Ovary (tissue), 9 donors: ENCODE results near the gene KLHL12. TPM values are rescaled to one million over a fixed set of nuclear protein-coding genes. Genes with fewer than 3 reads are reported as not detected.
"Not testable (repeated sequence)": the region's sequence is repeated elsewhere in the genome, so short reads cannot be mapped to it uniquely, and the experiment has no call there.

Experiments
- DNase-seq, 5 donors: peaks; one replicate each; pipeline ENCODE4 v3.0.0-alpha.2; 2019 to 2020
- H3K27ac ChIP-seq, 2 donors: fragments of 200-600 bp; one replicate each; pipeline versions ENCODE4 v1.5.1 to v1.8.0; 2019 to 2022
- H3K27me3 ChIP-seq: fragments of 200-600 bp; one replicate; pipeline ENCODE4 v1.8.0; 2022
- H3K36me3 ChIP-seq: fragments of 200-600 bp; sonication (generic); one replicate; pipeline ENCODE4 v1.5.1; 2019
- H3K4me1 ChIP-seq: one replicate; pipeline ENCODE4 v1.8.1; 2013; ENCODE audit warnings: mild to moderate bottlenecking, moderate library complexity; ENCODE audit not compliant: insufficient read depth
- H3K4me3 ChIP-seq: fragments of 200-600 bp; sonication (generic); one replicate; pipeline ENCODE4 v1.5.1; 2017
- H3K9me3 ChIP-seq, 2 donors: fragments of 200-600 bp in 1 of 2; sonication (generic) in 1 of 2; one replicate each; pipeline versions ENCODE4 v1.5.1 to v1.8.1; 2013 to 2019; ENCODE audit warnings: mild to moderate bottlenecking in 1 of 2, moderate library complexity in 1 of 2
- CTCF ChIP-seq, 3 donors: fragments of 450-650 bp in 2 of 3; fragments of 200-600 bp in 1 of 3; IDR thresholded peaks; one replicate each; pipeline versions ENCODE4 v1.5.1 to v1.8.0; 2016 to 2022; ENCODE audit warnings: antibody characterized with exemption in 3 of 3, mild to moderate bottlenecking in 1 of 3
- EP300 ChIP-seq: sonication (generic); formaldehyde crosslinking; IDR thresholded peaks from one replicate; pipeline ENCODE4 v1.6.1; 2017; ENCODE audit warnings: antibody characterized with exemption
- POLR2A ChIP-seq: fragments of 450-650 bp; IDR thresholded peaks from one replicate; pipeline ENCODE4 v1.6.1; 2017; ENCODE audit warnings: antibody characterized with exemption, mild to moderate bottlenecking, moderate library complexity
- WGBS, 3 donors: extraction: QIAGEN DNeasy Blood & Tissue Kit in 1 of 3; methylation state at CpG; one replicate each; pipeline versions ENCODE4 v1.1.5 to v1.1.7; 2013 to 2017; 5-methylcytosine and 5-hydroxymethylcytosine counted together
- intact Hi-C, 4 donors: fragments of 100-400 bp; cut with DNase I; formaldehyde crosslinking; loops; one replicate each; pipeline versions ENCODE4 v1.11.0 to v1.15.1; 2022 to 2023
- polyA plus RNA-seq, 2 donors: library from polyadenylated mRNA; stranded (reverse); fragments of 200-250 nt in 1 of 2; fragments of 350-450 nt in 1 of 2; fragmentation: Illumina TruSeq in 1 of 2; extraction: RNeasy Lipid Tissue Mini Kit (QIAGEN cat#74804) in 1 of 2; gene quantifications; one replicate each; pipeline ENCODE4 v1.2.3, GENCODE V29; 2013 to 2014
- total RNA-seq, 7 donors: library from RNA; depleted of rRNA in 2 of 7; stranded (reverse); fragments of >200 nt in 2 of 7; fragmentation: NEBNext Ultra II Directional in 3 of 7; extraction: Animal tissue kit (Norgen Biotek cat#: 25700) in 3 of 7; gene quantifications; one replicate each; pipeline versions ENCODE4 v1.1.0 to v1.2.4, GENCODE V29; 2016 to 2023
- donor health status: DM: no; HTN: no; CAD: no; lungs with moderate emphysema.
- donor health status: DM: no; HTN: no; CAD: no.
- donor health status: Bipolar disorder and iron deficiency.
- donor health status: DM: yes; HTN: yes; CAD: no.
- donor health status: DM: no; HTN: no; CAD: no.
- donor health status: DM: yes; HTN: yes; CAD: no.

Gene KLHL12
- total and polyA plus RNA-seq, 9 donors = 11.2 to 29.7 (median 20.1) TPM

- intact Hi-C loops = no loop called here
- Histone ChIP-seq H3K27me3 (no peaks in the 10 kb centered on the region), H3K4me1 (no peaks in the 10 kb centered on the region), H3K9me3 (no peaks in the 10 kb centered on the region), H3K36me3 (no peaks in the 10 kb centered on the region), H3K4me3 (no peak overlapping the region), H3K27ac (no peak overlapping the region)
- no peak for TF ChIP-seq POLR2A
- no peak for TF ChIP-seq CTCF (IDR thresholded peaks at IDR 0.05)
- TF ChIP-seq EP300 = no peak
- 91 to 94% (median 94%) methylated on average over 3 of the region's 3 CpGs for WGBS, 3 donors
- DNase-seq = no peak
These were observed 3.5 kb downstream of the KLHL12 start for GRCh38 chr1:202923533-202923932.

GRCh38 chr1:202919615-202920014 lies 7.4 kb downstream of the KLHL12 start:
- Histone ChIP-seq H3K4me3 (no peak overlapping the region), H3K4me1 (no peaks in the 10 kb centered on the region), H3K36me3 (no peaks in the 10 kb centered on the region), H3K9me3 (no peaks in the 10 kb centered on the region), H3K27me3 (no peaks in the 10 kb centered on the region), H3K27ac (no peak overlapping the region)
- intact Hi-C loops = no loop called here
- DNase-seq = no peak
- TF ChIP-seq EP300 (no peak), CTCF (IDR thresholded peaks at IDR 0.05) (no peak), POLR2A (no peak)

GRCh38 chr1:202915146-202915545 lies 11.9 kb downstream of the KLHL12 start:
- TF ChIP-seq CTCF (IDR thresholded peaks at IDR 0.05) (no peak), EP300 (no peak), POLR2A (no peak)
- Histone ChIP-seq H3K9me3 (no peaks in the 10 kb centered on the region), H3K27me3 (no peaks in the 10 kb centered on the region), H3K4me1 (no peaks in the 10 kb centered on the region), H3K4me3 (no peak overlapping the region), H3K27ac (no peak overlapping the region), H3K36me3 (no peaks in the 10 kb centered on the region)
- no peak for DNase-seq
- intact Hi-C loops = no loop called here

- H3K36me3 ChIP-seq, H3K27me3 ChIP-seq, H3K9me3 ChIP-seq, H3K27ac ChIP-seq, H3K4me3 ChIP-seq, DNase-seq, H3K4me1 ChIP-seq, intact Hi-C loops: not testable (repeated sequence)
- WGBS, 3 donors = 96 to 99% (median 98%) methylated on average over 4 of the region's 4 CpGs
These were observed 14.6 kb downstream of the KLHL12 start for GRCh38 chr1:202912476-202912875.

- Histone ChIP-seq H3K36me3 (no peaks in the 10 kb centered on the region), H3K4me1 (no peaks in the 10 kb centered on the region), H3K4me3 (no peak overlapping the region), H3K27ac (no peak overlapping the region), H3K27me3 (no peaks in the 10 kb centered on the region), H3K9me3 (no peaks in the 10 kb centered on the region)
- WGBS, 3 donors = 31 to 58% (median 32%) methylated on average over 1 of the region's 1 CpG
- intact Hi-C loops = no loop called here
- TF ChIP-seq POLR2A (no peak), CTCF (IDR thresholded peaks at IDR 0.05) (no peak), EP300 (no peak)
- no peak for DNase-seq
These were observed 17.5 kb downstream of the KLHL12 start for GRCh38 chr1:202909494-202909893.
